Measurements from ENCODE around the gene NLRP5. TPM values are rescaled to one million over a fixed set of nuclear protein-coding genes. Genes with fewer than 3 reads are reported as not detected.
"Not testable (repeated sequence)": the region's sequence is repeated elsewhere in the genome, so short reads cannot be mapped to it uniquely, and the experiment has no call there.

NLRP5 gene
- total RNA-seq, 1 donor from 2014 or later: not detected

DNA sequence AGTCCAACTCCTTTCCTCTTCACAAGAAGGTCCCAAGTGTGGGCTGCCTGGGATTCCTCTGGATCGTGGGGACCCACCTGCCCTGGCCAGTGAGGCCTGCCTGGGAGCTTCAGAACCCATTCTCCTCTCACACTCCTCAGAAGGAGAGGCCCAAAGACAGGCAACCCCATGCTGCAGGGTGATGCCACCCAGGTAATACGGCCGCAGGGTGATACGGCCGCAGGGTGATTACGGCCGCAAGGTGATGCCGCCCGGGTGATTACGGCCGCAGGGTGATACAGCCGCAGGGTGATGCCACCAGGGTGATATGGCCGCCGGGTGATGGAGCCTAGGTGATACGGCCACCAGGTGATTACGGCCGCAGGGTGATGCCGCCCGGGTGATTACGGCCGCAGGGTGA is 111.7 kb downstream of the NLRP5 start:
- intact Hi-C loops (cut with micrococcal nuclease): not testable (repeated sequence)

- intact Hi-C loops (cut with micrococcal nuclease): no loop called here
These were observed 112.4 kb downstream of the NLRP5 start for GRCh38 chr19:56098731-56099568.

DNA sequence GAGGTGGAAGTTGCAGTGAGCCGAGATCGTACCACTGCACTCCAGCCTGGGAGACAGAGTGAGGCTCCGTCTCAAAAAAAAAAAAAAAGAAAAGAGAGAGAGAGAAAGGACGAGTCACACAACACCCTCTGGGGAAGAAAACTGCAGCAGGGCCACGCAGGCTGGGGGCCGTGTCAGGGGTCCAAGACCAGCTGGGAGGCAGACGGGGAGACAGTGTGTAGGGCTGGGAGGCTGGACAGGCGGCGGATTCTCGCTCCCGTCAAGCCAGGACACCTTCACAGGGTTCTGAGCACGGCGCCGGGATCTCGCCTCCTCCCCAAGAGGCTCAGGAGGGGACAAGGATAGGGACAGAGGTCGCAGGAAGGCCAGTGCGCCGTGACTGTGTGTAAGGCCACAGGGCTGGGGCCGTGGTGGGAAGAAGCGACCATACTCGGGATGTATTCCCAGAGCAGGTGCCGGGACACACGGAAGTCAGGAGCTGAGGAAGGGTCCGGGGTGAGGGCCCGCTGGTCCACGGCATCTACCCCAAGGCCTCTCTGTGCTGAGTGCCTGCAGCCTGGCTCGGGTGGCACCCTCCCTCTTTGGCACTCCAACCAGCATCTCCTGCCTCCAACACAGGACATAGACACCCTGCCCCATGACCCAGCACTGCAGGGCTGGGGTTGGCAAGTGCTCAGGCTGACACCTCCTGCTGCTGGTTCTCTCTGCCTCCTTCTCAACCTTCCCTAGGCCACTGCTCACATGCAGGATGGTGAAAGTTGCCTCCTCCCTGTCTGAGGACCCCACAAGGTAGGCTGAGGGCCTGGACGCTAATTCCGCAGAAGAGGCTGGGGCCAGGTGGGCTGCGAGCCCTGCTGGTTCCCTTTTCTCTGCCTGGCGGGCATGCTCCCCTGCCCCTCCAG is 113.3 kb downstream of the NLRP5 start:
- intact Hi-C loops (cut with micrococcal nuclease): no loop called here

DNA sequence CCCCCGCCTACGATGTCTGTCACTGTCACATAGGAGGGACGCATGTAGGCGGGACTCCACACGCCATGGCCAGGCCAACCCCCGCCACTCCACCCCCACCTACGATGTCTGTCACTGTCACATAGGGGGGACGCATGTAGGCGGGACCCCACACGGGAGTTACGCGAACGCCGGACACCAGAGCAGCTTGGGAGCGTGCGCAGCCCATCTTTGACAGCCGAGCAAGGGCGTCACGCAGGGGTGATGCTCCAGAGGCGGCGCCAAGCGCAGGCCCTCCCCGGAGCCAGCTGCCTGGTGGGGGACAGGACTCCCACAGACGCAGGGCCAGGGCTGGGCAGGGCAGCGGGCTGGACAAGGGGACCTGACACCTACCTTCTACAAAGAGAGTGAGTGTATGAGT is 114.5 kb downstream of the NLRP5 start:
- intact Hi-C loops (cut with micrococcal nuclease): no loop called here

GRCh38 chr19:56101746-56102535 is 115.4 kb downstream of the NLRP5 start:
- intact Hi-C loops (cut with micrococcal nuclease): no loop called here

DNA sequence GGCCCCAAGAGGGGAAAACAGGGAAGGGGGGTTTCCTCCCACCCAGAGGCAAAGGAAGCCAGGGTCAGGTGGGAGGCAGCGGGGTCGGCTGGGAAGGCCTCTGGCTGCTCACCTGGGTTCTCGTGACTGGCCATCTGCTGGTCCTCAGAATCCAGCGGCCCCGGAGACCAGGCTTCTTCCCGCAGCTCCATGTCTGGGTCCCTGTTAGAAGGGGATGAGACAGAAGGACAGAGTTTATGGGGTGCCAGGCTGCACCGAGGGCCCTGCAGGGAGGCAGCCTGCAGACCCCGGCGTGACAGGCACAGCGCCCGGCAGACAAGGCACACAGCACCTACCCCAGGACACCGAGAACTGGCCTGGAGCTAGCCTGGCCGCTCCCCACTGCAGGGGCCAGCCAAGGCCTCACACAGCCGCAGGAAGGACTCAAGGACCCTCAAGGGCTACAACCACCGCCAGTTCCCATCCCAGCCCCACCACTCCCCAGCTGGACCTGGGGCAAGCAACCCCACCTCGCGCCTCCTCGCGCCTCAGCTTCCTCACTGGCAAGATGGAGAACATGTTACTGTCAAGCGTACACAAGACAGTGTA is 116.5 kb downstream of the NLRP5 start:
- intact Hi-C loops (cut with micrococcal nuclease): no loop called here

- intact Hi-C loops (cut with micrococcal nuclease): no loop called here
These were observed 117.8 kb downstream of the NLRP5 start for GRCh38 chr19:56104423-56104822.

DNA sequence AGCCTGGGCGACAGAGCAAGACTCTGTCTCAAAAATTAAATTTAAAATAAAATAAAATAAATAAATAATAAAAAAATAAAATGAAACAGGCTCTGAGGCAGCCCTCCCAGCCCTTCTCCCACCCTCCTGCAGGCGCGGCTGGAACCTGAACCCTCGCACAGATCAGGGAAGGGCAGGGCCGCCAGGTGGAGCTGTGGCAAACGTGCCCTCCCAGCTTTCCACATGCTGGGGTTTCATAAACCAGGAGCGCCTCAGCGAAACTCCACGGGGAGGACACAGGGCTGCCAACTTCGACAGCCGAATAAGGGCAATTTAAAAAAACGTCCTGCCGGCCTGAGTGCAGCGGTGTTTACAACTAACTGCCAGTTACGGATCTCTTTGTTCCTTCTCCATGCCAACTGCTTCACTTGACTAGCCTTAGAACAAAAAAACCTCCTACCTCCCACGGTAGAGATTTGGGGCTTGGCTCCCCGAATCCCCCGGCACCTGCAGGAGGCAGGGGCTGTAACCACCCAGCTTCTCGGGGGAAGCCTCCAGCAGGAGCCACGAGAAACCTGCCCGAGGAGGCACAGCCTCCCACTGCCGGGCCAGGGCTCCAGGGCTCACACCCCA is 118.6 kb downstream of the NLRP5 start:
- intact Hi-C loops (cut with micrococcal nuclease): loop anchor here (1.0 to 5.0 kb wide), 2 partner anchors 37 to 67 kb away; partner anchors contain the start of gene ZNF444

DNA sequence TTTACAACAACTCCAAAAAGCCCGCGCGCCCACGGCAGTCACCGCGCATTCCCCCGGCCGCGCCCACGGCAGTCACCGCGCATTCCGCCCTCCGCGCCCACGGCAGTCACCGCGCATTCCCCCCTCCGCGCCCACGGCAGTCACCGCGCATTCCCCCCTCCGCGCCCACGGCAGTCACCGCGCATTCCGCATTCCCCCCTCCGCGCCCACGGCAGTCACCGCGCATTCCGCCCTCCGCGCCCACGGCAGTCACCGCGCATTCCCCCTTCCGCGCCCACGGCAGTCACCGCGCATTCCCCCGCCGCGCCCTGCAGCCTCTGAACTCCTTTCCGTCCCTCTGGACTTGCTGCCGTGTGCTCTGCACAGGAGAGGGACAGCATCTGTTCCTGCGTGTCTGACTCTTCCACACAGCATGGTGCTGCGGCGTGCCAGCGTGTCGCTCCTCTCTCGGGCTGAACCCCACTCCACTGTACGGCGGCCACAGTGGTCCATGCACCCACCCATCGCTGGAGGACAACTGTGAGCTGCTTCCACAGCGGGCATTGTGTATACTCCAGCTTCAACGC is 119.3 kb downstream of the NLRP5 start:
- intact Hi-C loops (cut with micrococcal nuclease): loop anchor here (1.0 to 5.0 kb wide), 2 partner anchors 36 to 66 kb away; partner anchors contain the start of gene ZNF444

- intact Hi-C loops (cut with micrococcal nuclease): loop anchor here (5.0 kb wide), 1 partner anchor 36 kb away; the partner anchor contains the start of gene ZNF444
These were observed 119.8 kb downstream of the NLRP5 start for GRCh38 chr19:56106397-56106849.

GRCh38 chr19:56106993-56107392 is 120.4 kb downstream of the NLRP5 start:
- intact Hi-C loops (cut with micrococcal nuclease): loop anchor here (5.0 kb wide), 1 partner anchor 35 kb away; the partner anchor contains the start of gene ZNF444

DNA sequence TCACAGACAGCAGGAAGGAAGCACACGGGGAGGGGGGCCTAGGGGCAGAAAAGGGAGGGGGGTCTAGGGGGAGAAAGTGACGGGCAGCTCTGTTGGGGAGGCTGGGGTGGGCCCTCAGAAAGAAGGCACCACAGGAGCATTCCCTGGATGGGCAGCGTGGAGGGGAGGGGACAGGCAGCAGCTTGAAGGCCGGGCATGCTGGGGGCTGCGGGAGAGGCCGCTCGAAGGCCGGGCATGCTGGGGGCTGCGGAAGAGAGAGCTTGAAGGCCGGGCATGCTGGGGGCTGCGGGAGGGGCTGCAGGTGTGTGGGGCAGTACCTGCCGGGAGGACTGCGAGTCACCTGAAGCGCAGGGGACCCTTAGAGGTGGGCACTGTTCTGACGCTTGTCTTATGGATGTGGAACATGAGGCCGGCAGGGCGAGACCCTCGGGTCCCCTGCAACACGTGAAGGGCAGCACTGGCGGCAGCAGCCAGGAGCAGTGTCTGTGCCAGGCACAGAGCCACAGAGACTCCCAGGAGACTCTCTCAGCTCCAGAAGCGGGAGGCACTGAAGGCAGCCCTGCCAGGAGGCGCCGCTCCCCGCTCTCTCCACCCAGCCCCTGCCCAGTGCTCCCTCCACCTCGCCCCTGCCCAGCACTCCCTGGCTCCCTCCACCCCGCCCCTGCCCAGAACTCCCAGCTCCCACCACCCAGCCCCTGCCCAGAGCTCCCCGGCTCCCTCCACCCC is 121.2 kb downstream of the NLRP5 start:
- intact Hi-C loops (cut with micrococcal nuclease): loop anchor here (5.0 kb wide), 1 partner anchor 35 kb away; the partner anchor contains the start of gene ZNF444

DNA sequence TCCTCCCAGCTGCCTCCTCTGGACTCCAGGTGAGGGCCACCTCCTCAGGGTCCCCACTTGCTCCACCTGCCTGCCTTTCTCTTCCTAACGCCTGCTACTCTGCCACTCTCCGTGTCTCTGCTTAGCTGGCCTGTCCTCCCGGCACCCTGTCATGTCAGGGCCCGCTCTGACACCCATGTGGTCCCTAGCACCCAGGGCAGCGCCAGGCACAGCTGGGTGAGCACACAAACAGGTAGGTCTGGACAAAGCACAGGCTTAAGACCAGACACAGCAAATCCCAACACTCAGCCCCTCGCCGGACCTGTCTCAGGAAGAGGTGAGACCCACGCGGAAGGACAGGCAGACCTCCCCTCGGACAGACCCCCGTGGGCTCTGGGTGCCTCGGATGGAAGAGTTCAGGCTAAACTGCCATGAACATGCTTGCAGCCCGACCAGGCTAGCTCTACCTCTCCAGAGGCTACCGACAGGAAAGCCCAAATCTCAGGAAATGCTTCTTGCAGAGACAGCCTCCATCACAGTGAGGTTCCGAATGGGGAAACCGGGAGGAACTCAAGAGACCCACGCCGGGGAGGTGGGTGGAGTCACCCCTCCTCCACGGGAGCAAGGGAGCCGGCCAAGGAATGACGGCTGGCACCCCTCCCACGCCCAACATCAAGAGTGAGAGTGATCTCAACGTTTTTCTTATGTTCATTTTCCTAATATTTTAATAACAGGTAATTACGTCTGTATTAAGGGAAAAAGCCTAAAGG is 122.0 kb downstream of the NLRP5 start:
- intact Hi-C loops (cut with micrococcal nuclease): loop anchor here (5.0 kb wide), 1 partner anchor 34 kb away; the partner anchor contains the start of gene ZNF444

DNA sequence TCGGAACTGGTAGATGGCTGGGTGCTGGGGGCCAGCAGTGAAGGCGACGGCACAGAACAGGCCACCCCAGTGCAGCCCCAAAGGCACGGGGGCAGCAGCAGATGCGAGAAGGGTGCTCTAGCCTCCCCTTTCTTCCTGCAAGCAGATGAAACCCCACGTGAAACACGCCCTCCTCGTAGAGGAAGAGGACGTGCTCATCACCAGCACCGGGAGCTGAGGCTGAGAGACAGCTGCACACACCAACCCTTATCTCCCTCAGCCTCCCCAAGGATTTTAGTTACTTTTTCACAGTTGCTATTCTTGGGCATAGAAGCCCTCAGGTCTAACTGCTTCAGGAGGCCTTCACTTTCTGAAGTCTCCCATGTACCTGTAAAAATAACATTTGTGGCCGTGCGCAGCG is 122.7 kb downstream of the NLRP5 start:
- intact Hi-C loops (cut with micrococcal nuclease): loop anchor here (5.0 kb wide), 1 partner anchor 33 kb away; the partner anchor contains the start of gene ZNF444

DNA sequence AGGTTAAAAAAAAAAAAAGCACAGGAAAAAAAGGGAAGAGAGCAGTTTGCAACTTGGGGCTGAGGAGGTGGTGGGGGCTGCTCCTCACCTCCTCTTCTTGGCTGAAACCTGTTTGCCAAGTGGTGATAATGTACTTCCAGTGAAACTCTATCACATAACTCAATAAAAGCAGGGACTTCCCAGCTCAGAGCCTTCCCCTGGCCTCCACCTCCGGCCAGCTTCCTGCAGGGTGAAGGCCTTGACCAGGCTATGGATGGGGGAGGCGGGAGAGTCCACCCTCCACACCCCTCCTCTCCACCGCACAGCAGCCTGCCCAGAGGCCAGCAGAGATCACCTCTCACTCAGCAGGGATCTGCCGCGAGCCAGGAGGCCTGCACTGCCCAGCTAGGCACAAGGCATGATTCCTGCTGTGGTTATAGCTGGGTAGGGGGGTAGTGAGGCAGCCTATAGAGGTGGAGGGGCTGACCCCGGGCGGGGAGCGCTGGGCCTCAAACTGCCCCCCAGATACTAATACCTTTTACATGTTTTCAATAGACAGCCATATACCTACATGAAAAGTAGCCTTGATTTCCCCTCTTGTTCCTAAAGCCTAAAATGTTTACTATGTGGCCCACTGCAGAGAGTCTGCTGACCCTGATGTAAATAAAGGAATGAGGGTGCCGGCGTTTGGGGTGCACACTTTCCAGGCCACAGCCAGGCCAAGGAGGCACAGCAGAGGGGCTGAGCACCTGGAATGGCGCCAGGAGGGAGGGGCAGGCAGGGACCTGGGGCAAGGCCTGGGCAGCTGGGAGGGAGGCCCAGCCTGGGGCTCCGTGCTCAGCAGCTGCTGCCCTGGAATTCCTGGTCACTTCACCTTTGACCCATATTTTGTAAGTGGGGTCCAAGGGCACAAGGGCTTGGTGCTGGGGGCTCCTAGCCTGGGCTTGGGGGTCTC is 124.2 kb downstream of the NLRP5 start:
- intact Hi-C loops (cut with micrococcal nuclease): no loop called here
